Measurements from ENCODE around the gene DUSP9.

- TF ChIP-seq CTCF (IDR thresholded peaks at IDR 0.05 in 4 of 5, conservative IDR thresholded peaks at IDR 0.05 in 1 of 5) (no peak), POLR2A (IDR thresholded peaks at IDR 0.05) (no peak)
Measured at GRCh38 chrX:153608376-153608775, 38.6 kb upstream of the DUSP9 start.
